Activated T-cell treated with anti-CD3 and anti-CD28 coated beads, Interleukin-2, amount 50 U/mL, for 24 hours (primary cell): ENCODE data around the gene HYLS1.
"Not testable (repeated sequence)": the region's sequence is repeated elsewhere in the genome, so short reads cannot be mapped to it uniquely, and the experiment has no call there.

Experiments used
- DNase-seq: peaks from one replicate; pipeline ENCODE4 v3.0.0-alpha.2; 2020
- H3K27ac Mint-ChIP-seq: 2 replicates; pipeline ENCODE4 v1.8.0; 2020; ENCODE audit warnings: mild to moderate bottlenecking, mixed read lengths
- H3K27me3 Mint-ChIP-seq: 2 replicates; pipeline ENCODE4 v1.8.0; 2020; ENCODE audit warnings: mixed read lengths
- H3K36me3 Mint-ChIP-seq: 2 replicates; pipeline ENCODE4 v1.8.0; 2020; ENCODE audit warnings: low read depth, mixed read lengths
- H3K4me1 Mint-ChIP-seq: 2 replicates; pipeline ENCODE4 v1.8.0; 2020; ENCODE audit warnings: low read depth, mixed read lengths
- H3K4me3 Mint-ChIP-seq: 2 replicates; pipeline ENCODE4 v1.8.0; 2020; ENCODE audit warnings: mild to moderate bottlenecking, moderate library complexity, mixed read lengths
- H3K9me3 Mint-ChIP-seq: 2 replicates; pipeline ENCODE4 v1.8.0; 2020; ENCODE audit warnings: mixed read lengths

Gene HYLS1

GRCh38 chr11:125890447-125891100 is 3.1 kb downstream of the HYLS1 start:
- H3K27ac Mint-ChIP-seq = no peak overlapping the region
- peaks cover 10% of the 10 kb centered on the region for H3K27me3 Mint-ChIP-seq
- H3K4me3 Mint-ChIP-seq = no peak overlapping the region
- no peak for DNase-seq
- peaks cover 50% of the 10 kb centered on the region for H3K36me3 Mint-ChIP-seq
- peaks cover 43% of the 10 kb centered on the region for H3K4me1 Mint-ChIP-seq
- no peaks in the 10 kb centered on the region for H3K9me3 Mint-ChIP-seq

GRCh38 chr11:125892071-125892470 is 4.6 kb downstream of the HYLS1 start:
- Mint-ChIP-seq H3K4me3 (no peak overlapping the region), H3K36me3 (peaks cover 65% of the 10 kb centered on the region), H3K4me1 (peaks cover 43% of the 10 kb centered on the region), H3K27me3 (peaks cover 4% of the 10 kb centered on the region), H3K27ac (no peak overlapping the region), H3K9me3 (no peaks in the 10 kb centered on the region)
- no peak for DNase-seq

GRCh38 chr11:125892994-125893393 is 5.5 kb downstream of the HYLS1 start:
- H3K27ac Mint-ChIP-seq = no peak overlapping the region
- H3K4me1 Mint-ChIP-seq = peaks cover 44% of the 10 kb centered on the region
- DNase-seq = no peak
- H3K4me3 Mint-ChIP-seq = no peak overlapping the region
- peaks cover 72% of the 10 kb centered on the region for H3K36me3 Mint-ChIP-seq
- no peaks in the 10 kb centered on the region for H3K9me3 Mint-ChIP-seq
- H3K27me3 Mint-ChIP-seq = no peaks in the 10 kb centered on the region

GRCh38 chr11:125901872-125902271 is 14.4 kb downstream of the HYLS1 start:
- no peak for DNase-seq
- peak overlapping the region; percentile 97 for H3K4me3 Mint-ChIP-seq
- H3K4me1 Mint-ChIP-seq = peaks cover 48% of the 10 kb centered on the region
- H3K27ac Mint-ChIP-seq = peak overlapping the region; percentile 99
- H3K36me3 Mint-ChIP-seq = peaks cover 54% of the 10 kb centered on the region
- H3K27me3 Mint-ChIP-seq = peaks cover 31% of the 10 kb centered on the region
- H3K9me3 Mint-ChIP-seq = no peaks in the 10 kb centered on the region

- Mint-ChIP-seq H3K27ac (peak overlapping the region; percentile 99), H3K4me3 (peak overlapping the region; percentile 97), H3K4me1 (peaks cover 45% of the 10 kb centered on the region), H3K36me3 (peaks cover 49% of the 10 kb centered on the region), H3K27me3 (peaks cover 35% of the 10 kb centered on the region), H3K9me3 (no peaks in the 10 kb centered on the region)
- DNase-seq = no peak
These were observed 14.9 kb downstream of the HYLS1 start for GRCh38 chr11:125902277-125902926.

GRCh38 chr11:125902927-125903710 is 15.7 kb downstream of the HYLS1 start, which contains the start of gene PUS3:
Gene PUS3, minus strand, starts transcription at chr11:125903206. Its CDS starts 6,922 bp downstream, at chr11:125896284.
- peak; percentile 89 for DNase-seq
- H3K27ac Mint-ChIP-seq = peak within 1 kb of the TSS; percentile 99
- H3K36me3 Mint-ChIP-seq = peaks cover 43% of the 10 kb centered on the region
- H3K9me3 Mint-ChIP-seq = no peaks in the 10 kb centered on the region
- peak within 1 kb of the TSS; percentile 97 for H3K4me3 Mint-ChIP-seq
- peaks cover 42% of the 10 kb centered on the region for H3K27me3 Mint-ChIP-seq
- peaks cover 39% of the 10 kb centered on the region for H3K4me1 Mint-ChIP-seq

GRCh38 chr11:125903711-125904659 is 16.5 kb downstream of the HYLS1 start, which contains the start of gene DDX25:
Gene DDX25, plus strand, starts transcription at chr11:125904508. Its CDS starts 10 bp downstream, at chr11:125904518.
- DNase-seq = peak; percentile 45
- H3K27ac Mint-ChIP-seq = peak within 1 kb of the TSS; percentile 99
- H3K4me3 Mint-ChIP-seq = peak within 1 kb of the TSS; percentile 97
- H3K36me3 Mint-ChIP-seq = peaks cover 37% of the 10 kb centered on the region
- H3K27me3 Mint-ChIP-seq = peaks cover 51% of the 10 kb centered on the region
- H3K4me1 Mint-ChIP-seq = peaks cover 37% of the 10 kb centered on the region
- H3K9me3 Mint-ChIP-seq = no peaks in the 10 kb centered on the region

GRCh38 chr11:125904678-125905077 is 17.2 kb downstream of the HYLS1 start:
- H3K27ac Mint-ChIP-seq = no peak overlapping the region
- H3K27me3 Mint-ChIP-seq = peaks cover 52% of the 10 kb centered on the region
- DNase-seq = no peak
- peaks cover 30% of the 10 kb centered on the region for H3K4me1 Mint-ChIP-seq
- H3K36me3 Mint-ChIP-seq = peaks cover 30% of the 10 kb centered on the region
- H3K9me3 Mint-ChIP-seq = no peaks in the 10 kb centered on the region
- peak overlapping the region; percentile 42 for H3K4me3 Mint-ChIP-seq

GRCh38 chr11:125910226-125910849 is 22.9 kb downstream of the HYLS1 start:
- H3K9me3 Mint-ChIP-seq = no peaks in the 10 kb centered on the region
- peaks cover 61% of the 10 kb centered on the region for H3K27me3 Mint-ChIP-seq
- H3K4me3 Mint-ChIP-seq = no peak overlapping the region

GRCh38 chr11:125914601-125915000 is 27.1 kb downstream of the HYLS1 start:
- H3K4me3 Mint-ChIP-seq, H3K36me3 Mint-ChIP-seq, H3K27ac Mint-ChIP-seq, H3K9me3 Mint-ChIP-seq, H3K4me1 Mint-ChIP-seq, DNase-seq: not testable (repeated sequence)
- peaks cover 48% of the 10 kb centered on the region for H3K27me3 Mint-ChIP-seq

More at GRCh38 chr11:125910226-125910849, 22.9 kb downstream of the HYLS1 start:
- no peak overlapping the region for H3K27ac Mint-ChIP-seq
- H3K4me1 Mint-ChIP-seq = no peaks in the 10 kb centered on the region
- DNase-seq = no peak
- H3K36me3 Mint-ChIP-seq = no peaks in the 10 kb centered on the region

GRCh38 chr11:125916683-125917347 is 29.3 kb downstream of the HYLS1 start:
- Mint-ChIP-seq H3K27ac (no peak overlapping the region), H3K9me3 (no peaks in the 10 kb centered on the region), H3K36me3 (no peaks in the 10 kb centered on the region), H3K4me1 (no peaks in the 10 kb centered on the region), H3K27me3 (peaks cover 37% of the 10 kb centered on the region), H3K4me3 (no peak overlapping the region)
- no peak for DNase-seq

- no peak overlapping the region for H3K27ac Mint-ChIP-seq
- H3K36me3 Mint-ChIP-seq = no peaks in the 10 kb centered on the region
- H3K4me1 Mint-ChIP-seq = no peaks in the 10 kb centered on the region
- no peak overlapping the region for H3K4me3 Mint-ChIP-seq
- no peaks in the 10 kb centered on the region for H3K9me3 Mint-ChIP-seq
- peaks cover 36% of the 10 kb centered on the region for H3K27me3 Mint-ChIP-seq
- no peak for DNase-seq
These were observed 30.8 kb downstream of the HYLS1 start for GRCh38 chr11:125918140-125918840.
